Measurements from ENCODE around the gene PEF1.

PEF1 gene

DNA sequence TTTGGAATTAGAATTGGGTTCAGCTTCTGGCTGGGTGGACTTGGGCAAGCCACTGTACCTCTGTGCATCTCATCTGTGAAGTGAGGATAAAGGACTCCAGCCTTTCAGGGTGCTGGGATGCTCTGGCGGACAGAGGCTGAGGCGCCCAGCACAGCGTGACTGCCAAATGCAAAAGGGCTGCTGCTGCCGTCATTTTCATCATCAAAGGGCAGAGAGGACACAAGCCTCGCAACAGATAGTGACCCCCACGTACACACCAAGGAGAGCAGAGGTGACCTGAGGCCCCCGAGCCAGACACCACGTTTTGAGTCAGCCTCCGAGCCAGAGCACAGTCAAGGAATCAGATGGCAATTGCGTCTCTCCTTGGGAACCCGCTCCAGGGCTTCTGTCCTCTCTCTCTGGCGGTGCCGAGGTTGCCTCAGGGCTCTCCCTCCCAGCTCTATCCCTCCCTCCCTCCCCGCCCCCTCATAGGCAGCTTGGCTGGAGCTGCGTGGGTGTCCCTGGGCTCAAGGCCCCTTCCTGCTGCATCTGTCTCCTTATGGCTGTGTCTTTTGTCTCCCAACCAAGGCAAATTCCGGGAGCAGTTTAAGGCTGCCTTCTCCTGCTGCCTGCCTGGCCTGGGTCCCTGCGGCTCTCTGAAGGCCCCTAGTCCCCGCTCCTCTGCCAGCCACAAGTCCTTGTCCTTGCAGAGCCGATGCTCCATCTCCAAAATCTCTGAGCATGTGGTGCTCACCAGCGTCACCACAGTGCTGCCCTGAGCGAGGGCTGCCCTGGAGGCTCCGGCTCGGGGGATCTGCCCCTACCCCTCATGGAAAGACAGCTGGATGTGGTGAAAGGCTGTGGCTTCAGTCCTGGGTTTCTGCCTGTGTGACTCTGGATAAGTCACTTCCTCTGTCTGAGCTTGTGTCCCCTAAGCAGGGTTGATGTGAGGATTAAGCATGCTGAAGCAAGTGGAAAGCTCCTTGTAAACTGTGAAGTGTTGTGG, 18.2 kb downstream of the PEF1 start:
- CTCF ChIA-PET: interaction anchor here (0.6 to 8.6 kb wide), 4 partner anchors 8 to 62 kb away, joined by 3 to 52 read pairs (median 4); partner anchors contain the start of gene HCRTR1
- DNase-seq (ENCODE audit: extremely low spot score): no peak
- no peak for TF ChIP-seq CTCF (IDR thresholded peaks at IDR 0.05; ENCODE audit: control extremely low read depth, extremely low read depth, low read depth, missing control alignments)
- POLR2A ChIA-PET: interaction anchor here (0.5 to 0.7 kb wide), 2 partner anchors 11 to 529 kb away, joined by 4 to 5 read pairs; no protein-coding TSS in a partner anchor

DNA sequence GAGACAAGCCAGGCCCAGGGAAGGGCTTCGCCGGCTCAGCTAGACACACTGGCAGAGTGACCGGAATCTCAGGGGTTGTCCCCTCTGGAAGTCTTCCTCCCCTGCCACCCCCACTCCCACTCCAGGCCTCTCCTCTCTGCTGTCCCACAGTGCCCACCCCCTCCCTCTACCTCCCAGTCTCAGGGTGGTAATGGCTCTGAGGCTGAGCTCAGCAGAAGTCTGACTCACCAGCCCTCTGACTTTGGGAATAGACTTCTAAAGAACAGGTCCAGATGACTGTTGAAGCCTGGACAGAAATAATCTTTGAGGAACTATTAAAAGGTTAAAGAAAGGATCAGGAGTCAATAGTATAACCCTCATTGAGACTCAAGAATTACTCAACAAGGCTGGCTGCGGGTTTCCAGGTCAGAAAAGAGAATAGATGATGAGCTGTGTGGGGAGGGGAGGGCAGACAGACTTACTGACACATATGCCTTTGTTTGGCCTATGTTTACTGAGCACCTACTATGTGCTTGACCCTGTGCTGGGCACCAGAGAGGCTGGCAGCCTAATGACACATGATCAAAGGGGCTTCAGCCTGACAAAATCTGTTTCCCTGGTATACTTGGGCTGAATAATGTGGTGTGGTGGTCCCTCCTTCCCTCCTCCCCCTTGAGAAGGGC, 19.0 kb downstream of the PEF1 start:
- no peak for TF ChIP-seq CTCF (IDR thresholded peaks at IDR 0.05; ENCODE audit: control extremely low read depth, extremely low read depth, low read depth, missing control alignments)
- ChIA-PET CTCF (interaction anchor here (0.6 to 8.6 kb wide), 4 partner anchors 9 to 61 kb away, joined by 3 to 52 read pairs (median 4); partner anchors contain the start of gene HCRTR1), POLR2A (interaction anchor here (0.5 to 0.7 kb wide), 2 partner anchors 10 to 530 kb away, joined by 4 to 5 read pairs; no protein-coding TSS in a partner anchor)
- no peak for DNase-seq (ENCODE audit: extremely low spot score)

DNA sequence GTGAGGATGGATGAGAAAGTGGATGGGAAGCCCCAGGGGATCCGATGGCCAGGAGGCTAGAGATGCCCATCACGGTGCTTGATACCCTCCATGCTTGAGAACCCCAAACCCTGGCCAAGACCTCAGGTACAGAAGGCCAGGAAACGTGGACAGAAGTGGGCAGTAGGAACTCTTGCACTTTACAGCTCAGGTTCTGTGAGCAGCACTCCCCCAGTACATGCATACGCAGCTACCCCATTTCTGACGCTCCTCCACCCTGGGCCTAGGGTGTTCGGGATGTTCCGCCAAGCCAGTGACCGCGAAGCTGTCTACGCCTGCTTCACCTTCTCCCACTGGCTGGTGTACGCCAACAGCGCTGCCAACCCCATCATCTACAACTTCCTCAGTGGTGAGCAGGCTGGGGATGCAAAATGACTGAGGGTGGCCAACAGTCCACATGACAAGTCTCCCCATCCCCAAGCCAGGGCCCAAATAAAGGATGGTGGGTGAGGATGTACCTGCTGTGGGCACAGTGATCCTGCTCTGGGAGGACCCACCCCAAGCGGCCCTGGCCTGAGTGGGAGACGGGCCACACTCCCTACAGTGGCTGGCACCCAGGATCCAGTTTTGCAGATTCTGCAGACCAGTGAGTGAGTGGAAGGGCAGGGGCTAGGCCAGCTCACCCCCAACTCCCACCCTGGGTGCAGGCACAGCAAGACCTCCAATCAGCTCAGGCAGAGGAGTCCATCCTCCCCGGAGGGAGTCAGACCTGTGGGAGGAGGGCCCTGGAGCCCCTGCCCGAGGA, 19.8 kb downstream of the PEF1 start:
- TF ChIP-seq CTCF (IDR thresholded peaks at IDR 0.05; ENCODE audit: control extremely low read depth, extremely low read depth, low read depth, missing control alignments): no peak
- DNase-seq (ENCODE audit: extremely low spot score): no peak
- CTCF ChIA-PET: interaction anchor here (1.0 to 8.6 kb wide), 3 partner anchors 8 to 60 kb away, joined by 3 to 52 read pairs (median 5); partner anchors contain the start of gene HCRTR1
- POLR2A ChIA-PET: no interaction called here

GRCh38 chr1:31624309-31624708, 20.4 kb downstream of the PEF1 start:
- no peak for DNase-seq (ENCODE audit: extremely low spot score)
- CTCF ChIA-PET: interaction anchor here (1.8 kb wide), 1 partner anchor 61 kb away, joined by 5 read pairs; no protein-coding TSS in a partner anchor
- POLR2A ChIA-PET: no interaction called here
- no peak for TF ChIP-seq CTCF (IDR thresholded peaks at IDR 0.05; ENCODE audit: control extremely low read depth, extremely low read depth, low read depth, missing control alignments)

DNA sequence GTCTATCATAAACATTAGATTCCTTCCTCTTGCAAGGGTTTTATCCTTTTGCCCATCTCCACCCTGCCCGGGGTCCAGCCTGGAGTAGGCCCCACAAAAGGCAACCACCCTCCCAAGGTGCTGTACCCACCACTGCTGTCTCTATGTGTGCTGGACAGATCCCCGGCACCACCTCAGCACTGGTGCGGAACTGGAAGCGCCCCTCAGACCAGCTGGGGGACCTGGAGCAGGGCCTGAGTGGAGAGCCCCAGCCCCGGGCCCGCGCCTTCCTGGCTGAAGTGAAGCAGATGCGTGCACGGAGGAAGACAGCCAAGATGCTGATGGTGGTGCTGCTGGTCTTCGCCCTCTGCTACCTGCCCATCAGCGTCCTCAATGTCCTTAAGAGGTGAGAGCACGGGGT, 21.3 kb downstream of the PEF1 start:
- TF ChIP-seq CTCF (IDR thresholded peaks at IDR 0.05; ENCODE audit: control extremely low read depth, extremely low read depth, low read depth, missing control alignments): no peak
- ChIA-PET CTCF (interaction anchor here (0.6 to 1.8 kb wide), 2 partner anchors 10 to 60 kb away, joined by 3 to 5 read pairs; no protein-coding TSS in a partner anchor), POLR2A (no interaction called here)
- no peak for DNase-seq (ENCODE audit: extremely low spot score)
